ENCODE results near the gene CCDC85C.

- no peak for TF ChIP-seq CTCF (IDR thresholded peaks at IDR 0.05; ENCODE audit: low read depth, low read length, missing input control)
- TF ChIP-seq GABPA (IDR thresholded peaks at IDR 0.05 in 1 of 2, conservative IDR thresholded peaks at IDR 0.05 in 1 of 2): no peak
- no peak for TF ChIP-seq RAD21 (IDR thresholded peaks at IDR 0.05)
- TF ChIP-seq ATF3 (IDR thresholded peaks at IDR 0.05): no peak
- no peak for TF ChIP-seq HNF4G (IDR thresholded peaks at IDR 0.05)
- TF ChIP-seq YY1 (IDR thresholded peaks at IDR 0.05): no peak
- no peak for TF ChIP-seq ZBTB33 (IDR thresholded peaks at IDR 0.05)
Measured at GRCh38 chr14:99450266-99450665, 153.7 kb downstream of the CCDC85C start.

Data from liver (tissue), 3 donors.